CD4-positive, alpha-beta T cell treated with Interleukin-4 for 4 hours (primary cell): ENCODE measurements around the gene ZNF709.
"Not testable (repeated sequence)": the region's sequence is repeated elsewhere in the genome, so short reads cannot be mapped to it uniquely, and the experiment has no call there.

Experiments used
- DNase-seq: peaks from one replicate; pipeline ENCODE4 v3.0.0-alpha.2; 2020

The ZNF709 gene

DNA sequence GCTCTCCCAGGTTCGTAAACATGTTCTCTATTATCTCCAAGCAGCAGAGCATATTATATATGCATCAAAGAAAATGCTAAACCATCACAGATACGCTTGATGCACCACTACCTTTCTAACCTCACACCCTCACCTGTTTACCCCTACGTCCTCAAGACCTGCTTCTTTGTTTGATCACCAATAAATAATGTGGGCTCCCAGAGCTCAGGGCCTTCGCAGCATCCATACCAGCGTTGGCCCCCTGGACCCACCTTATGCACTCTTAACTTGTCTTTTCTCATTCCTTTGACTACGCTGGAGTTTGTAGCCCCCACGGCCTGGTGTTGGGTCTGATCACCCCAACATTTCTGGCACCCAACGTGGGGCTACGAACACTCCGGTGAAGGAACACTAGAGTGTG is 33.8 kb downstream of the ZNF709 start:
- DNase-seq, result no peak

- DNase-seq, result no peak
Measured at GRCh38 chr19:12448808-12449207, 35.8 kb downstream of the ZNF709 start.

DNA sequence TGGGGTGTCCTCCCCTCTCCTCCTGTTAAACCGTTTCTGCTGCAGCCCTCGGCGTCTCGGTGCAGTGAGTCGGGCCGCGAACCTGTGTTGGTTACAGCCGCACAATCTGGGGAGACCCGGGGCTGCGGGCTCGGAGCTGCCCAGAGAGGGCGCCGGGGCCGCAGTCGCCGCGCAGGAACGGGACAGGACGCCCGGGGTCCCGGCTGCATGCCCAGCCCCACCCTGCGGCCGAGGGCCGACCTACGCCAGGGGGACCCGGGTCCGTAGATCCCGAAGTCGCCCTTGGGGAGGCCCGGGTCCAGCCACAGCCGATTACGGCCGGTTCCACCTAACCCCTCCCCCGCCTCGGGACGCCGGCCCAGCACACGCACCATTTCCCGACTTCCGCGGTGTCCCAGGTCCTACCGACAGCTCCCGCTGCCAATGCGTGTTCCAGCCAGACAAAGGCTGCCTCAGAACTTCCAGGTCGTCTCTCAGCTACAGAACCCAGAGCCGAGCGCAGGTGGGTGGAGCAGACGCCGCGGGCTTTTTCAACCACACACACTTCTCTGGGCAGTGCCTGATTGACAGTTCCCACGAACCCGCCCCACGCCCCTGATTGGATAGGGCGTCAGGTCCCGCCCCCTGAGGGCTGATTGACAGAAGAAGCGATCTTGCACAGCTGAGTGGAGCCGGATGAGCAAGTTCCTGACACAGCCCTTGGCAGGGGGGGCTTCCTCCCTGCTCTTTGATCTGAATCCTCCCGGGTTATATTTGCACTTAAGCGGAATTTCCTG is 43.9 kb downstream of the ZNF709 start, which contains the start of gene ZNF443:
Gene ZNF443, minus strand, starts transcription at position 481 of the 776 bp plus-strand sequence. Its CDS starts 107 bp downstream, at position 374.
- DNase-seq, result peak; percentile 99

GRCh38 chr19:12439686-12440540 is 44.7 kb downstream of the ZNF709 start:
- DNase-seq, result peak; percentile 42

- not testable (repeated sequence) for DNase-seq
Measured at GRCh38 chr19:12430726-12431299, 53.8 kb downstream of the ZNF709 start.

- DNase-seq, result no peak
Measured at GRCh38 chr19:12425888-12426274, 58.7 kb downstream of the ZNF709 start.

DNA sequence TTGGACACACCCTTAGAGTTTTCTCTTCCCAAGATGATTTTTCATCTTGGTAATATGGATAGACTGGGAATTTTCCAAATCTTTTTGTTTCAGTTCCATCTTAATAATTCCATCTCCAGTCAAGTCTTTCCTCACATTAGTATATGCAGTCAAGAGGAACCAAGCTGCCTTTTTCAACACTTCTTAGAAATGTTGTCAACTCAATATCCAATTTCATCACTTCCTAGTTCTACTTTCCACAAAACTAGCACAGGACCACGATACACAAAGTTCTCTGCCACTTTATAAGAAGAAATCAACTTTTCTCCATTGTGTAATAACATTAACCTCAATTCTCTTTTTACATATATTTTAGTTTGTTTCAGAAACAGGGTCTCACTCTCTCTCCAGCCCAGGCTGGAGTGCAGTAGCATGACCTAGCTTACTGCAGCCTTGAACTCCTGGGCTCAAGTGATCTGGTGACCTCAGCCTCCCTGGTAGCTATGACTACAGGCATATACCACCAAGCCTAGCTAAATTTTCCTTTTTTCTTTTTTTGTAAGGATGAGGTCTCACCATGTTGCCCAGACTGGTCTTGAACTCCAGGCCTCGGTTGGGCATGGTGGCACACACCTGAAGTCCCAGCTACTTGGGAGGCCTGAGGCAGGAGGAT is 59.3 kb downstream of the ZNF709 start:
- DNase-seq, result no peak

DNA sequence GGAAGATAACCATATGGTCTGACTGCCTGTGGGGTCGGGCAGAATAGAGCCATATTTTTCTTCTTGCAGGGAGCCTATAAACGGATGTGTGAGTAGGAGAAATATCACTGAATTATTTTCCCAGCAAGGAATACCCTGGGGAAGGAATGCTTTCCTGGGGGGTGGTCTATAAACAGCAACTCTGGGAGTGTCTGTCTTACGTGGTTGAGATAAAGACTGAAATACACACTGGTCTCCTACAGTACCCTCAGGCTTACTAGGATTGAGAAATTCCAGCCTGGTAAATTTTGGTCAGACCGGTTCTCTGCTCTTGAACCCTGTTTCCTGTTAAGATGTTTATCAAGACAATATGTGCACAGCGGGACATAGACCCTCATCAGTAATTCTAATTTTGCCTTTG is 67.3 kb downstream of the ZNF709 start:
- DNase-seq, result not testable (repeated sequence)

DNA sequence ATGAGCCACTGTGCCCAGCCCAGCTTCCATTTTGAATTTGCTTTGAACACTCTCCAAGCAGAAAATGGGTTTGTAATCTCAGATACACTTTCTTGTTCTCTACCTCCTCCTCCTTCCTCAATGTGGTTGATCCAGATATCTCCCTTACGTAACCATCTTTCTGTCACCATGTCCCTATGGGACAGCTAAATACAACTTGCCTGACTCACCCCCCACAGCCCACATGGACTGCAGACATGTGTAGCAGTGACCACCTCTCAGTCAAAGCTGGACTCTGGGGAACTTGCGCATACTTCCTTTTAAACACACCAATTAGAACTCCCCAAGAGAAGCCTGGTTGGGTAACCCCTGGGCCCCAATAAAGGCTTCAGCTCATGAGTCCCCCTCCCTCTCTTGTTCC is 72.7 kb downstream of the ZNF709 start:
- no peak for DNase-seq
